Umbilical cord (tissue), 2 donors: ENCODE measurements around the gene DENND5B. TPM values are rescaled to one million over a fixed set of nuclear protein-coding genes. Genes with fewer than 3 reads are reported as not detected.
A peak's percentile ranks its signal among the peaks of the same experiment; 100 is the strongest.
"Not testable (repeated sequence)": the region's sequence is repeated elsewhere in the genome, so short reads cannot be mapped to it uniquely, and the experiment has no call there.

ENCODE experiments used
- DNase-seq: peaks from one replicate; pipeline ENCODE4 v3.0.0-alpha.2; 2015; ENCODE audit warnings: low spot score
- total RNA-seq: library from RNA; depleted of rRNA; stranded (reverse); fragments of >200 nt; gene quantifications from one replicate; pipeline ENCODE4 v1.2.3, GENCODE V29; 2014; ENCODE audit warnings: low replicate concordance; ENCODE audit not compliant: insufficient read depth

Gene DENND5B
- total RNA-seq, 1 donor from 2014 or later = 26.2 TPM

- not testable (repeated sequence) for DNase-seq
Measured at GRCh38 chr12:31377210-31377609, 213.7 kb downstream of the DENND5B start.

- not testable (repeated sequence) for DNase-seq
Measured at GRCh38 chr12:31375422-31375821, 215.5 kb downstream of the DENND5B start.

GRCh38 chr12:31371256-31371620 lies 219.7 kb downstream of the DENND5B start:
- DNase-seq = peak; percentile 12

GRCh38 chr12:31370531-31371255 lies 220.2 kb downstream of the DENND5B start:
- DNase-seq = peak; percentile 32

GRCh38 chr12:31369712-31370521 lies 221.0 kb downstream of the DENND5B start:
- DNase-seq = peak; percentile 88

- peak; percentile 25 for DNase-seq
Measured at GRCh38 chr12:31368666-31369361, 222.1 kb downstream of the DENND5B start.

GRCh38 chr12:31366104-31366621 lies 224.8 kb downstream of the DENND5B start:
- DNase-seq = no peak

GRCh38 chr12:31363831-31364230 lies 227.1 kb downstream of the DENND5B start:
- DNase-seq = no peak

- DNase-seq = no peak
Measured at GRCh38 chr12:31363416-31363809, 227.5 kb downstream of the DENND5B start.

- DNase-seq = peak; percentile 41
Measured at GRCh38 chr12:31362759-31363415, 228.0 kb downstream of the DENND5B start.

- no peak for DNase-seq
Measured at GRCh38 chr12:31362115-31362758, 228.7 kb downstream of the DENND5B start.

- no peak for DNase-seq
Measured at GRCh38 chr12:31361730-31362114, 229.2 kb downstream of the DENND5B start.

- no peak for DNase-seq
Measured at GRCh38 chr12:31355747-31356107, 235.2 kb downstream of the DENND5B start.

- peak; percentile 72 for DNase-seq
Measured at GRCh38 chr12:31353750-31354708, 236.9 kb downstream of the DENND5B start.

- DNase-seq = no peak
Measured at GRCh38 chr12:31346267-31346666, 244.7 kb downstream of the DENND5B start.

GRCh38 chr12:31343139-31343538 lies 247.8 kb downstream of the DENND5B start:
- DNase-seq = no peak

GRCh38 chr12:31342286-31342685 lies 248.7 kb downstream of the DENND5B start:
- no peak for DNase-seq

GRCh38 chr12:31339831-31340622 lies 250.9 kb downstream of the DENND5B start:
- no peak for DNase-seq

- no peak for DNase-seq
Measured at GRCh38 chr12:31337952-31338351, 253.0 kb downstream of the DENND5B start.
